Activated CD4-positive, alpha-beta T cell treated with anti-CD3 and anti-CD28 coated beads, Interleukin-2, amount 50 U/mL, for 4 hours (primary cell): ENCODE results near the gene PRSS22.

Source experiments
- DNase-seq, 2 experiments: peaks; one replicate each; pipeline ENCODE4 v3.0.0-alpha.2; 2020

The PRSS22 gene, protein sequence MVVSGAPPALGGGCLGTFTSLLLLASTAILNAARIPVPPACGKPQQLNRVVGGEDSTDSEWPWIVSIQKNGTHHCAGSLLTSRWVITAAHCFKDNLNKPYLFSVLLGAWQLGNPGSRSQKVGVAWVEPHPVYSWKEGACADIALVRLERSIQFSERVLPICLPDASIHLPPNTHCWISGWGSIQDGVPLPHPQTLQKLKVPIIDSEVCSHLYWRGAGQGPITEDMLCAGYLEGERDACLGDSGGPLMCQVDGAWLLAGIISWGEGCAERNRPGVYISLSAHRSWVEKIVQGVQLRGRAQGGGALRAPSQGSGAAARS

DNA sequence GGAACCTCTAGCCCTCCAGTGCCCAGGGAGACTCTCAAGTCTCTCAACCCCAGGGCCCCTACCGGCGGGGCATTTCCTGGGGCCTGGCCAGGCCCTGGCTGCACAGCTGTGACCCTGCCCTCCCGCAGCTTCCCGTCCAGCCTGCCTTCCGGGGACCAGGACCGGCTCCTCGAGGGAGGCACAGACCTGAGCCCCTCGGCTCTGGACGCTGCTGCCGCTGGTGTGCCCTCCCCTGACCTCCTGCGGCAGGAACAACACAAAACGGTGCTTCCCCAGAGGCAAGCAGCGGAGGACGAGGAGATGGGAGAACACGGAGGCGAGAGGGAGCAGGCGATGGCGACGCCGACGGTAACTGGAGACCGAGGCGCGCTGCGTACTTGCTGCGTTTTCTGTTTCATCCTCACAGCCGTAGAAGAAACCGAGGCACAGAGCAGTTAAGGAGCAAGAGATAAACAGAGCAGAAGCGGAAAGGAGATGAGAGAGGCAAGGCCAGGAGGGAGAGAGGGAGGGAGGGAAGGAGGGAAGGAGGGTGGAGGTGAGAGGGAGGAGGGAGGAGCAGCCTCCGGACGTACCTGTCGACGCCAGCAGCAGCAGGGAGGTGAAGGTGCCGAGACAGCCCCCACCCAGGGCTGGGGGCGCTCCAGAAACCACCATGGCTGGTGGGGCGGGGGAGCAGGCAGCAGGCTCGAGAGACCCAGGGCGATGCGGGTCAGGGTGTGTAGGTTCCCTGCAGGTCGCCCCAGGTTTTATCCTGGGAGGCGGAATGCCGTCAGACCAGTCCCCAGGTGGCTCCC lies at the start of gene PRSS22:
TSS of gene PRSS22 (minus strand) at position 720 of the 794 bp plus-strand sequence. CDS start at position 654, 66 bp downstream.
- no peak for DNase-seq

DNA sequence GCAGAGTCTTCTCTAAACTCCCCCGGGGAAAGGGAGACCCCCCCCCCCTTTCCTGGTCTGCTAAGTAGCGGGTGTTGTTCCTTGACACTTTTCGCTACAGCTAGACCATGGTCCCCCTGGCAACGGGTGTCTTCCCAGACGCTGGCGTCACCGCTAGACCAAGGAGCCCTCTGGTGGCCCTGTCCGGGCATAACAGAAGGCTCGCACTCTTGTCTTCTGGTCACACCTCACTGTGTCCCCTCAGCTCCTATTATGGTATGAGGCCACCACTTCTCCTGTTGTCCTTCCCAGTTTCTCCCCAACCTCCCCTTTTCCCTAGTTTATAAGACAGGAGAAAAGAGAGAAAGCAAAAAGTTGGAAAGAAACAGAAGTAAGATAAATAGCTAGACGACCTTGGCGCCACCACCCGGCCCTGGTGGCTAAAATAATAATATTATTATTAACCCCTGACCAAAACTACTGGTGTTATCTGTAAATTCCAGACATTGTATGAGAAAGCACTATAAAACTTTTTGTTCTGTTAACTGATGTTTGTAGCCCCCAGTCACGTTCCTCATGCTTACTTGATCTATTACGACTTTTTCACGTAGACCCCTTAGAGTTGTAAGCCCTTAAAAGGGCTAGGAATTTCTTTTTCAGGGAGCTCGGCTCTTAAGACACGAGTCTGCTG lies 49.2 kb upstream of the PRSS22 start:
- DNase-seq = peak; percentile 28 to 36

DNA sequence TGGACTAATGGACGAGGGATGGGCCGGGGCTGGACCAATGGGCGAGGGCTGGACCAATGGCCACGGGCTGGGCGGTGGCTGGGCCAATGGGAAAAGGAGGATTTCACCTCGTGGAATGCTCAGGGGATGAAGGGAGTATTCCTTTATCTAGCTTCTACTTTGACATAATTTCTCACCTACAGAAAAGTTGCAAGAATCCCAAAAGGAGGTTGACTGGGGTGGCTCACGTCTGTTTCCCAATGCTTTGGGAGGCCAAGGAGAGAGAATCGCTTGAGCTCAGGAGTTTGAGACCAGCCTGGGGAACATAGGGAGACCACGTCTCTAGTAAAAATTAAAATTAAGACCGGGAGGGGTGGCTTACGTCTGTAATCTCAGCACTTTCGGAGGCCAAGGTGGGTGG lies 48.0 kb upstream of the PRSS22 start:
- no peak for DNase-seq

DNA sequence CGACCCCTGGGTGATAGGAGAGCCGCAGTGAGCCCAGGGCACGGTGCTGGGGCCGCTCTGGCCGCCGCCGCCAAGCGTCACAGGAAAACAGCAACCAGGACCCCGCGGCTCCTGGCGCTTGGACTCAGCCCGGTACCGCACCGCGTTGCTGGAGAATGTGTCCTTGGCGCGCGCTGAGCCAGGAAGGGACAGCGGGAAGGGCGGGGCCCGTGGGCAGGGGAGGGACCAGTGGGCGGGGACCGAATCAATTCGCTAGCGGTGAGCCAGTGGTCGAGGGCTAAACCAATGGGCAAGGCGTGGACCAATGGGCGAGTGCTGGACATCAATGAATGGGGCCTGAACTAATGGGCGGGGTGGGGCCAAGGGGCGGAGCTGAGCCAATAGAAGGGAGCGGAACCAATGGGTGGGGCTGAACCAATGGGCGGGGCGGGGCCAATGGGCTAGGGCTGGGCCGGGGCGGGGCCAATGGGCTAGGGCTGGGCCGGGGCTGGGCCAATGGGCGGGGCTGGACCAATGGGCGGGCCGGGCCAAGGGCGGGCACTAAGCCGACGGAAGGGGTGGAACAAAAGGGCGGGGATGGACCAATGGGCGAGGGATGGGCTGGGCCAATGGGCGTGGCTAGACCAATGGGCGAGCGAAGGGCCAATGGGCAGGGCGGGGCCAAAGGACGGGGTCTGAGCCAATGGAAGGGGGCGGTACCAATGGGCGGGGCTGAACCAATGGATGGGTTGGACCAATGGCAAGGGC lies 47.4 kb upstream of the PRSS22 start:
- DNase-seq = peak; percentile 79 to 83

DNA sequence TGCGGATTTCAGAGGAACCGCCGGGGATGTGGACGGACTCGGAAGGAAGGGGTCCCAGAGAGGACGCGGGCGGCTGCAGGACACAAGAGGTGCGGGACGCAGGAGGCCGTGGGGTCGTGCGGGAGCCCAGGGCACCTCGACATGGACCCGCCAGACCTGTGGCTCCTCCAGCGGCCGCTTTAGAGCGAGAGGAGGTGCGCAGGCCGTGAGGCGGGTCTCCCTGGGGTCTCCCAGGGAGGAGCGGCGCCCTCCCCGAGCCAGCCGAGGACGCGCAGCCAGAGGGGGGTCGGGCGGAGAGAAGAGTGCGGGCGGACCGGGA lies 46.9 kb upstream of the PRSS22 start:
- no peak for DNase-seq

DNA sequence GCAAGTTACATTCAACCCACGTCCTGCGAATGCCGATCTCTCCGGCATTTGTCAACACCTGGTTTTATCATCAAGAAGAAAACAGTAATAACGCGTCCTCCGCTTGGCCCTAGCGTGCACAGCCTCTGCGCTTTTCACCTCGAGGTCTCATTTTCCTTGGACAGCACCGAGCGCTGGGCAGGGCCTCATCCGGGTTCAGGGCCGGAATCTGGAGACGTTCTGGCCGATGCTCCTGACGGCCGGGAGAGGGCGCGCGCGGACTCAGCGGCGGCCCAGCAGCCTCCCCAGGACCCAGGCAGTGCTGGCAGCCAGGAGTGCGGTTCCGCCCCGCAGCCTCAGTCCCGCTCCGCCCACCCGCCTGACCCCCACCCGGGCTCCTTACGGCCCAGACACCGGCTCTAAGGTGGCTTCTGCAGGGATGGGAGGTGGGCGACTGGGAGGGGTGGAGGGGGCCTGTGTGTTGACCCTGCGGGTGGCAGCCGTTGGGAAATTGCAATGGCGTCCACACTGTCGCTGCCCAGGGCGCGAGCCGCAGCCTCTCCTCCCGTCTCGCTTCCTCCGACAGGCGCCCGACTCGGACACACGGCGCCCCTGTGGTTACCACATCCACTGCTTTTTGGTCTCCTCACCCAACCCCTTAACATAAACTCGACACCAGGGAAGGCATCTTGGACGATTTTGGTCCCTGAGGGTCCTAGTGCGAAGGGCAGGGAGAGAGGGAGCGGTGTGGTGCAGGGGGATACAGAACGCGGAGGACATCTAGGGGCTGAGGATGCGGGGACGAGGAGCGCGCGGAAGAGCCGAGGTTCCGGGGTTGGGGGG lies 46.3 kb upstream of the PRSS22 start:
- DNase-seq = peak; percentile 58 to 60

DNA sequence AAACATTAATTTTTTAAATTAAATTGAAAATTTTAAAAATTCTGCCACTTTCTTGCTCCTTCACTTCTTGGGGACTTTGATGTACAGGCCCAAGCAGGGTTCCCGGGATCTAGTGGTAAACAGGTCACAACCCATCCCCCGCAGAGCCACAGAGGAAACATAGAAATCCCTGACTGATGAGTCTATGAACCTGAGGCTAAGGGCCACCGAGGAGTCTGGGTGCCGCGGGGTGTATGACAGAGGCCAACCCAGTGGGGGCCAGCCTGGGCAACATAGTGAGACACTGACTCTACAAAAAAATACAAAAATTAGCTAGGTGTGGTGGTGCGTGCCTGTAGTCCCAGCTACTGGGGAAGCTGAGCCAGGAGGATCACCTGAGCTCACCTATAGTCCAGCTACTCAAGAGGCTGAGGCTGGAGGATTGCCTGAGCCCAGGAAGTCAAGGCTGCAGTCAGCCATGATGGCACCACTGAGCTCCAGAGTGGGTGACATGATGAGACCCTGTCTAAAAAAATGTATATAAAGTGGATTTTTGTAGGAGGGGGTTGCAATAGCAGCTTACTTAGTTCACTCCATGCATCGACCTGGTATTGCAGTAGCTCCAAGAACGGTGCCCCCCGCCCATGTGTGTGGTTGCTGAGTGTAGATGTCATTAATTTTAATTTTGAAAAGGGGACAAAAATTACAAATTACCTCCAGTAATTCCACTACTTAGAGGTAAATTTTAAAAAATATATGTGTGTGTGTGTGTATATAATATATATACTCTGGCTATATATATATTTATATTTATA lies 44.6 kb upstream of the PRSS22 start:
- no peak for DNase-seq

DNA sequence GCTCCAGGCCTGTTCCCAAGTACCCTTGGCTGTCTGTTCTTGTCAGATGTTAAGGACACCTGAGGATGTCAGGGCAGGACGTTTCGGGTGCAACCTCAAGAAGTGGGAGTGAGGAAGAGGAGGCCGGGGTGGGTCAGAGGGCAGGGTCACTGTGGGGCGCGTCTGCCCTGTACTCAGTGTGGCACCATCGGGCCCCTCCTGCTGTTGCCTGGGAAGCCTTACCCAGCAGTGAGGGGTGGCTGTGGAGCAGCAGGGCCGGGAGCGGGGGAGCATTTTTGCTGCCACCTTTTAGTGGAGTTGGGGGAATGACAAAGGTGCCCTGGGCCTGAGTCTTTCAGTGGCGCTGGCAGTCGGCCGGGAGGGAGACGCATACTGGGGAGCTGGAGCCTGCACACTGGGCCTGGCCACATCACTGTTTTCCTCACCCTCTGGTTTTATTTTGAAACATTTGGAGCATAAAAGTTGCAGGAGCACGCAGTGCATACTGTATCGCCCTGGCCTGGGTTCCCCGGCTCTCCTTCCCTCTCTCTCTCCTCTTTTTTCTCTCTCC lies 42.6 kb upstream of the PRSS22 start:
- DNase-seq = no peak

DNA sequence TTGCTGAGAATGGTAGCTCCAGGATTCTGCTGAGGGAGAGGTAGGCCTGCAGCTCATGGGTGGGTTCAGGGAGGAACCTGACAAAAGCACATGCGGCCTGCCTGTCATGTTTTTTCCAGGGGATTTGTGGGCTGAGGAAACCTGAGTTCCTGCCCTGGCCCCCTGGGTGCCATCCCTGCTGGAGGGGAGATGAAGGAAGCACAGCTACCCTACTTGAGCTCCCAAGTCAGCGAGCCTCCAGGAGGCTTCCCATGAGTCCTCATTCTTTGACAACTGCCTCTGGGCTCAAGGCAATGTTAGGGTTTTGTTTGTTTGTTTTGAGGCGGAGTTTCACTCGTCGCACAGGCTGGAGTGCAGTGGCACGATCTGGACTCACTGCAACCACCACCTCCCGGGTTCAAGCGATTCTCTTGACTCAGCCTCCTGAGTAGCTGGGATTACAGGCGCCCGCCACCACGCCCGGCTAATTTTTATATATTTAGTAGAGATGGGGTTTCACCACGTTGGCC lies 41.6 kb upstream of the PRSS22 start:
- DNase-seq = no peak

DNA sequence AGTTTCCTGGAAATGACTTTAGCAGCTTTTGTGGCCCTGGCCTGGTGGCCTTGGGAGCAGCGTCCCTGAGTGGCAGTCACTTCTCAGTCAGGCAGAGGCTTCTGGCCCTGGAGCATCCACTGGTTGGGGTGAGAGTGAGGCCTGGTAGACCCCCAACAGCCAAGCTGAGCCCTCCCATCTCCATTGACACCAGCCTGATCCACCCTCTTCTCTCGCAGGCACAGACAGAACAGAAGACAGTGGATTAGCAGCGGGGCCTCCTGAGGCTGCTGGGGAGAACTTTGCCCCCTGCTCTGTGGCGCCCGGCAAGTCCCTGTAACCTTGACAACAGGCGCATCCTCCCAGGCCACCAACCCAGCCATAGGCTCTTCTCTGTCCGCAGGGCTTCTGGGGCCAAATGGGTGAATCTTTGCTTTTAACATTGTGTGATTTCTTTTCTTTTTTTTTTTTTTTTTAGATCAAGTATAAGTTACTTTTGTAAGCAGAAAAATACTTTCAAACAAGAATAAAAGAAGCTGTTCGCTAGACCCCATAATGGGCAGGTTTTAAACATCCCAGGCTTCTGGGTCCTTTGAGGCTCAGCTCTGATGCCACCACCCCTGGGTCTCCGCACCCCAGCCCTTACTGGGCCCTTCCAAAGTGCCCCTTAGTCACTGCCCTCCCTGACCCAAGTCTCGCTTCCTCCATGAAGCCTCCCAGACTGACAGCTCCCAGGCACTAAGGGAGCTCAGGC lies 41.0 kb upstream of the PRSS22 start:
- no peak for DNase-seq

DNA sequence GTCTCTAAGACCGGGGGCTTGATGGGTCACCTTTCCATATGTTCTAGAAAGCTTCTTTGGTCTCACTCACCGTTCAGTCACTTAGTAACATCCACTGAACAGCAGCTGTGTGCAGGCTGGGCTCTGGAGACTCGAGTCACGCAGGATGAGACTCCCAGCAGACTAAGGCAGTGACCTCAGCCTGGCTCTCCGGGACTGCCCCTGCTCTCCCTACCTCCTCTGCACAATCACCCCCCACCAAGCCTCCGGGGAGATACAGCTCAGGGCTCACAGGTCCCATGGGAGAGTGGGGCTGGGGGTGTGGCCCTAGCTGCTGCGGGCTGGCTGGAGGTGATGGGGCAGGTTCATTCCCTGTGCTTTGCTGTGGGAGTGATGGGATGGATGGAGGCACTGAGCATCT lies 39.1 kb upstream of the PRSS22 start:
- no peak for DNase-seq

DNA sequence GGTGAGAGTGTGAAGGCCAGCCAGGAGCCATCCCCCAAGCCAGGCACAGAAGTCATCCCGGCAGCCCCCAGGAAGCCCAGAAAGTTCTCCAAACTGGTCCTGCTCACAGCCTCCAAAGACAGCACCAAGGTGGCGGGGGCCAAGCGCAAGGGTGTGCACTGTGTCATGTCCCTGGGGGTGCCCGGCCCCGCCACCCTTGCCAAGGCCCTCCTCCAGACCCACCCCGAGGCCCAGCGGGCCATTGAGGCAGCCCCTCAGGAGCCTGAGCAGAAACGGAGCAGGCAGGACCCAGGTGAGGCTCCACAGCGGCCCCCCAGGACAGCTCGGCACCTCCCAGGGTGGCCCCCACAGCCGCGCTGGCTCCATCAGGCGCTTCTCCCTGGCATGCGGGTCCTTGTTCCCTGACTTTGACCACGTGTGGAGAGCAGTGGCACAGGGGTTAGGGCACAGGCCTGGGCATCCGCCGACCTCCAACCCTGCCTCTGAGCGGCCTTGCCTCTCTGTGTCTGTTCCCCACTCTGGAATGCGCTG lies 38.6 kb upstream of the PRSS22 start:
- no peak for DNase-seq

DNA sequence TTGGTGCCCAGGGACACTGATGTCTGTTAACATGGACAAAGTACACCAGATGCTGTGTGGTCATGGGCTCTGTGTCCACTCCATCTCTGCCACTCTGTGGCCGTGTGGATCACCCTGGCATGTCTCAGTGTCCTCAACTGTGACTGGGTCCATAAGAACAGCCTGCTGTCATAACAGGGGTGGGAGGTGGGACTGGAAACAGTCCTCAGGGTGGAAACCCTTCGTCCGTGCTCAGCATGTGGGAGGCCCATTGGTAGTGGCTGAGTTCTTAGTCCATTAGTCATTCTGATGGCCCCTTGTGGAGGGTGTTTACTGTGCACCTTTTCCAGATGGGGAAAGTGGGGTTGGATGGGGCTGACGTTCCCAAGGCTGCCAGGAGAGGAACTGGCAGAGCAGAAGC lies 37.8 kb upstream of the PRSS22 start:
- no peak for DNase-seq

DNA sequence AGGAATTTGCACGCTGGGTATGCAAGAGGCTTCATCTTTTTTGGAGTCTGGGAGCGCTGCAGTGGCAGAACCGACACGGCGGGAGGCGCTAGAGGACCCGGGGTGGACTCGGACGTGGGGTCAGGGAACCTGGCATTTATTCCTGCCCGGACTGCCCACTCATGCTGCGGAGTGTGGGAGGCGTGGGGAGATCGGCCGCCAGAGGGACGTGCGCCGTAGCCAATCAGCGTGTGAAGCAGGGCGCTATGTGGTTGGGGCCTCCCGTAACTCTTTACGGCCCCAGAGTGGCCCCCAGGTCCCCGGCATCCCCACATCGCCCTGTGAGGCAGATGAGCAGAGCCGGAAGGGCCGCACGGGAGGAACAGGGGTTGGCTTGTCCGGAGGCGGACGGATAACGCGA lies 36.3 kb upstream of the PRSS22 start:
- DNase-seq = no peak

DNA sequence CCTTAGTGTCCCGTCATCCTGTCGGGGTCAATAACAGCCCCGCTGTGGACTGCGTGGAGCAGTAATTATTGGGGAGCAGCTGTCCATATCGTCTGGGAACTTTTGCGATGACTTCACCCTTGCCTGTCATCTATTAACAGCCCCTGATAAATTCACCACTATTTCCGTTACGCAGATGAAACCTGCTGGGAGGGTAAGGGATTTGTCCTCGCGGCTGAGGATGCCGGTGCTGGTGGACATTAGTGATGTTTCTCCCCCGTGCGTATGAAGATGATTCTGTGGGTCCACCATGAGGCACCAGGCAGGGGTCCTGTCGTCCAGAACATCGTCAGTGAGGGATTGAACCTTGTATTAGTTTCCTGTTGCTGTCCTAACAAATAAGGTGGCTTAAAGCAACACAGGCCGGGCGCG lies 26.1 kb upstream of the PRSS22 start:
- no peak for DNase-seq

DNA sequence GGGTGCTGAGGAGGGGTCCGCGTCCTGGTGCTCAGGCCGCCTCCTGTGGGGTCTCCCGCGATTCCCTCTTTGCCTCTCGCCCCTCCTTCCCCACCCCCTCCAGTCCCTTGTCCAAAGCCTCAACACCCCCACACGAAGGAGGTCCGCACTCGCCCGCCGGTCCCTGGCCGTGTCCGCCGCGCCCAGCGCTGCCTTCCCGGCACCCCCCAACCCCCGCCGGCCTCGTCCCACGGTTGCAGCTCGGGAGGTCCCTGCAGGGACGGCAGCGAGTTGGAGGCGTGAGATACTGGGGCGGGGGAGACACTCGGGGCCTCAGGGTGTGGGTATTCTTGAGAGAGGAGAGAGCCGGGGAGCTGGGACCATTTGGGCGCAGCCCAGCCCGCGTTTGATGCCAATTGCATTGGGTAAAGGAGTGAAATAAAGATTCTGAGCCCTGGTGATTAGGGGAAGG lies 25.5 kb upstream of the PRSS22 start:
- no peak for DNase-seq

DNA sequence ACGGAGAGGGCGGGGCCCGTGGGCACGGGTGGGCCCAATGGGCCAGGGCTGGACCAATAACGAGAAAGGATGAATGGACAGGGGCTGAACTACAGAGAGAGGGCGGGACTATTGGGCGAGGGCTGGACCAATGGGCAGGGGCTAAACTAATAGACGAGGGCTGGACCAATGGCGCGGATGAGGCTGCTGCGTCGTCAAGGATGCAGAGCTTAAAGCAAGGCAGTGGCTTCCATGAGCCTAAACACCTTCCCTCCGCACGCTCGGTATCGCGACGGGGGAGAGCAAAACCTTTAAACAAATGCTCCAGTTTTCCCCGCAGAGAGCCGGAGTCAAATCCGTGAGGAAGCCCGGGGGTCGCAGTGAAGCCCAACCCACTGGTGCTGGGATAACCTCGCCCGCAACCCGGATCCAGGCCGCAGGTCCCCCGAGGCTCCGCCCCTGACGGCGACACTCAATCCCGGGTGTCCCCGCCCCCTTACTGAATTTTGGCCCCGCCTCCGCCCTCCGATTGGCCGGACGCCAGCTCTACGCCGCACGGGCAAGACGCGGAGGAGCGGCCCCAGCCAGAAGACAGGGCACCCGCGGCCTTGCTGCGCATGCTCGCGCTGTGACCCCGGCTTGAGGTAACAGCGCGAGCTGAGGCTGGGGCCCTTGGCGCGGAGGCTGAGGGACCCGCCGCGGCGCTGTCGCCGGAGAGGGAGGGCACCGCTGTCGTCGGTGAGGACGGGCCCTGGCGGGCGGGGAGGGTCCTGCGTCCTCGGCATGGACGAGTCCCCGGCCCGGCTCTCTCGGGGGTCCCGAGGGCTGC lies 24.9 kb upstream of the PRSS22 start, which contains the start of gene FLYWCH2:
TSS of gene FLYWCH2 (plus strand) at position 566 of the 808 bp plus-strand sequence. CDS start 13,235 bp downstream, outside the sequence.
- DNase-seq = peak; percentile 98 to 99

DNA sequence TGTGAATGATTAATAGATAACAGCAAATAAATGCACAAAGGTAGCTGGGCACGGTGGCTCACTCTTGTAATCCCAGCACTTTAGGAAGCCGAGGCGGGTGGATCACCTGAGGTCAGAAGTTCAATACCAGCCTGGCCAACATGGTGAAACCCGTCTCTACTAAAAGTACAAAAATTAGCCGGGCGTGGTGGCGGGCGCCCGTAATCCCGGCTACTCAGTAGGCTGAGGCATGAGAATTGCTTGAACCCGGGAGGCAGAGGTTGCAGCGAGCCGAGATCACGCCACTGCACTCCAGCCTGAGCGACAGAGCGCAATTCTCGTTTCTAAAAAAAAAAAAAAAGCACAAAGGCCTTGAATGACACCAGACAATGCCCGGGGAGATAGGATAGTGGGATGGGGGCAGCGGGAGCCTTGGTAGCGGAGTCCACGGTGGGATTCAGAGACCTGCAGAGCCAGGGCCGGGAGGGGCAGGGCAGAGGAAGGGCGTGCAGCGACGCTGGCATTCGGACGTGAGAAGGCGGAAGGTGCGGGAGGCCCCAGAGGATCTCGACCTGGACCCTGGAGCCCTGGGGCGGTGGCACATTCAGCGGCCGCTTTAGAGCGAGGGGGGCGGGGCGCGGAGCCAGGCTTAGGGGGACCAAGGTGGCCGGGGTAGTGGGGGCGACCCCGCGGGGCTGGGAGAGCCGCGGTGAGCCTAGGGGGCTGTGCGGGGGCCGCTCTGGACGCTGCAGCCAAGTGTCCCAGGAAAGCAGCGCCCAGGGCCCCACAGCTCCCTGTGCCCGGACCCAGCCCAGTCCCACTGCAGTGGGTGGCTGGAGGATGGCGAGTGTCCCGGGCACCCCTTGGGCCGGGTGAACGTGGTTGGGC lies 24.0 kb upstream of the PRSS22 start:
- DNase-seq = no peak
